ENCODE results near the gene EXOSC7. TPM values are rescaled to one million over a fixed set of nuclear protein-coding genes. Genes with fewer than 3 reads are reported as not detected.

The EXOSC7 gene
- polyA plus RNA-seq, 1 donor (not counting 4 experiments of a cell fraction or from before 2014, with no cell fraction given) = 94.4 TPM

- dilution Hi-C loops (cut with MboI; ENCODE audit: extremely low pct_ligation_motif_present, low sequenced_read_pairs) = no loop called here
- Histone ChIP-seq H3K27me3 (ENCODE audit: control insufficient read depth, extremely low read depth, insufficient read depth, low read length) (no peaks in the 10 kb centered on the region), H3K27ac (ENCODE audit: control insufficient read depth, insufficient read depth, low read length) (no peak overlapping the region), H3K79me2 (ENCODE audit: control insufficient read depth, insufficient read depth, low read length) (no peaks in the 10 kb centered on the region), H3K4me3 (ENCODE audit: control insufficient read depth in 2 of 3, extremely low read depth in 1 of 3, insufficient read depth in 2 of 3, low read depth in 1 of 3, low read length in 3 of 3) (no peak overlapping the region), H3K9me1 (ENCODE audit: control insufficient read depth, extremely low read depth, insufficient read depth, low read length) (no peaks in the 10 kb centered on the region), H4K20me1 (ENCODE audit: control insufficient read depth, extremely low read depth, insufficient read depth, low read length) (no peaks in the 10 kb centered on the region), H3K36me3 (ENCODE audit: control insufficient read depth in 2 of 2, extremely low read depth in 1 of 2, insufficient read depth in 2 of 2, low read length in 2 of 2) (peaks cover 41 to 50% of the 10 kb centered on the region in 2 experiments), H3K9ac (ENCODE audit: control insufficient read depth, extremely low read depth, insufficient read depth, low read length) (no peak overlapping the region), H3K4me2 (ENCODE audit: control insufficient read depth, extremely low read depth, insufficient read depth, low read depth, low read length) (no peak overlapping the region), H2AFZ (ENCODE audit: control insufficient read depth, low read length) (no peak overlapping the region), H3K9me3 (ENCODE audit: control insufficient read depth, low read depth, low read length) (no peaks in the 10 kb centered on the region), H3K4me1 (ENCODE audit: control insufficient read depth, extremely low read depth, insufficient read depth, low read length) (peaks cover 8% of the 10 kb centered on the region)
- TF ChIP-seq CTCF (optimal IDR thresholded peaks at IDR 0.05 in 1 of 3, IDR thresholded peaks at IDR 0.05 in 1 of 3, conservative IDR thresholded peaks at IDR 0.05 in 1 of 3; ENCODE audit: extremely low read depth in 1 of 3, insufficient read depth in 2 of 3, low read length in 3 of 3) (no peak), EZH2 (IDR thresholded peaks at IDR 0.05; ENCODE audit: low read length) (no peak)
- FAIRE-seq = no peak
- DNase-seq (ENCODE audit: low read depth, low spot score) = no peak
Measured at GRCh38 chr3:45003406-45003805, 27.4 kb downstream of the EXOSC7 start.

- TF ChIP-seq CTCF (optimal IDR thresholded peaks at IDR 0.05 in 1 of 3, IDR thresholded peaks at IDR 0.05 in 1 of 3, conservative IDR thresholded peaks at IDR 0.05 in 1 of 3; ENCODE audit: extremely low read depth in 1 of 3, insufficient read depth in 2 of 3, low read length in 3 of 3) = no peak
- TF ChIP-seq EZH2 (IDR thresholded peaks at IDR 0.05; ENCODE audit: low read length) = no peak
- H3K4me3 ChIP-seq (ENCODE audit: control insufficient read depth in 2 of 3, extremely low read depth in 1 of 3, insufficient read depth in 2 of 3, low read depth in 1 of 3, low read length in 3 of 3) = no peak overlapping the region
- dilution Hi-C loops (cut with MboI; ENCODE audit: extremely low pct_ligation_motif_present, low sequenced_read_pairs) = no loop called here
- H3K36me3 ChIP-seq (ENCODE audit: control insufficient read depth in 2 of 2, extremely low read depth in 1 of 2, insufficient read depth in 2 of 2, low read length in 2 of 2) = peaks cover 39 to 51% of the 10 kb centered on the region in 2 experiments
- FAIRE-seq = no peak
- no peaks in the 10 kb centered on the region for H4K20me1 ChIP-seq (ENCODE audit: control insufficient read depth, extremely low read depth, insufficient read depth, low read length)
- no peak for DNase-seq (ENCODE audit: low read depth, low spot score)
- no peak overlapping the region for H3K9ac ChIP-seq (ENCODE audit: control insufficient read depth, extremely low read depth, insufficient read depth, low read length)
- H3K4me1 ChIP-seq (ENCODE audit: control insufficient read depth, extremely low read depth, insufficient read depth, low read length) = peaks cover 10% of the 10 kb centered on the region
- no peak overlapping the region for H3K27ac ChIP-seq (ENCODE audit: control insufficient read depth, insufficient read depth, low read length)
- no peaks in the 10 kb centered on the region for H3K9me1 ChIP-seq (ENCODE audit: control insufficient read depth, extremely low read depth, insufficient read depth, low read length)
- H3K27me3 ChIP-seq (ENCODE audit: control insufficient read depth, extremely low read depth, insufficient read depth, low read length) = no peaks in the 10 kb centered on the region
- H3K9me3 ChIP-seq (ENCODE audit: control insufficient read depth, low read depth, low read length) = no peaks in the 10 kb centered on the region
- H2AFZ ChIP-seq (ENCODE audit: control insufficient read depth, low read length) = no peak overlapping the region
- H3K79me2 ChIP-seq (ENCODE audit: control insufficient read depth, insufficient read depth, low read length) = no peaks in the 10 kb centered on the region
- H3K4me2 ChIP-seq (ENCODE audit: control insufficient read depth, extremely low read depth, insufficient read depth, low read depth, low read length) = no peak overlapping the region
Measured at GRCh38 chr3:45003859-45004258, 27.8 kb downstream of the EXOSC7 start.

Data from keratinocyte (primary cell).